ENCODE data around the gene TEX29. TPM values are rescaled to one million over a fixed set of nuclear protein-coding genes. Genes with fewer than 3 reads are reported as not detected.

TEX29 gene
- total RNA-seq, 1 experiment from 2014 or later: not detected

DNA sequence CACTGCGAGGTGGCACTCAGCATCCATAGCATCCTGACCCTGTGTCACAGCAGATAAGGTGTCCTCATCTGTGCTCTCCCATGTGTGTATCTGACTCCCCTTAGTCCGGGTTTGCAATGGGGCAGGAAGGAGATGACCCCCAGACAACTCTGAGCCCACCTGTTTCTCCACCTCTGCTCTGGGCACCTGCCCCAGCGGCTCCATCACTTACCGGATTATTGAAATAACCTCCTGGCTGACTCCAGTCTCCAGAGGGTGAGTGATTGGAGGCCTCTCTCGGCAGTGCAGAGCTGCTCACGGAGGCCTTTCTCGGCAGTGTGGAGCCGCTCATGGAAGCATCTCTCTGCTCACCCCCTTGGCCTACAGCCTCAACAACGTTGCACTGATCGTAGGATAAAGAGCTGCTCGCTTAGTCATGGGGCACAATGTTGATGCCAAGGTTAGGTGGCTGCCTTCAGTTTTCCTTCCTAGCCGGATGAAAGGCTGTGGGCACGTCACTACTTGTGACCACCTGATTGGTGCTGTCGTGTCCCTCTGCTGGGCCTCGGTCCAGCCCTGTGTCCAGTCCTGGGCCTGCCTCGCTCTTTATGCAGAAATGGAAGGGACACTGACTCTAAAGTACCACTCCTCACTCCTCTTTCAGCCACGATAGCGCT is 67.6 kb downstream of the TEX29 start:
- Mint-ChIP-seq H3K4me3 (ENCODE audit: unreplicated experiment) (no peak overlapping the region), H3K27me3 (ENCODE audit: insufficient read depth, unreplicated experiment) (peaks cover 7% of the 10 kb centered on the region), H3K27ac (ENCODE audit: unreplicated experiment) (no peak overlapping the region), H3K4me1 (ENCODE audit: low read depth, unreplicated experiment) (no peaks in the 10 kb centered on the region), H3K36me3 (ENCODE audit: insufficient read depth, unreplicated experiment) (no peaks in the 10 kb centered on the region), H3K9me3 (ENCODE audit: unreplicated experiment) (no peaks in the 10 kb centered on the region)
- Histone ChIP-seq H3K9me3 (no peaks in the 10 kb centered on the region), H3K36me3 (ENCODE audit: control insufficient read depth, insufficient read depth, low read length) (no peaks in the 10 kb centered on the region), H3K4me1 (no peaks in the 10 kb centered on the region), H3K27me3 (replicated peaks; ENCODE audit: control insufficient read depth, insufficient read depth, low read length) (no peaks in the 10 kb centered on the region), H3K4me3 (ENCODE audit: low read depth, low read length) (no peak overlapping the region)
- ChIA-PET POLR2A (no interaction called here), CTCF (no interaction called here)
- intact Hi-C loops (cut with micrococcal nuclease; ENCODE audit: unreplicated experiment): no loop called here
- BruUV-seq (replicated peaks): no TSS peak
- no peak for DNase-seq
- TF ChIP-seq, protein P1, sequence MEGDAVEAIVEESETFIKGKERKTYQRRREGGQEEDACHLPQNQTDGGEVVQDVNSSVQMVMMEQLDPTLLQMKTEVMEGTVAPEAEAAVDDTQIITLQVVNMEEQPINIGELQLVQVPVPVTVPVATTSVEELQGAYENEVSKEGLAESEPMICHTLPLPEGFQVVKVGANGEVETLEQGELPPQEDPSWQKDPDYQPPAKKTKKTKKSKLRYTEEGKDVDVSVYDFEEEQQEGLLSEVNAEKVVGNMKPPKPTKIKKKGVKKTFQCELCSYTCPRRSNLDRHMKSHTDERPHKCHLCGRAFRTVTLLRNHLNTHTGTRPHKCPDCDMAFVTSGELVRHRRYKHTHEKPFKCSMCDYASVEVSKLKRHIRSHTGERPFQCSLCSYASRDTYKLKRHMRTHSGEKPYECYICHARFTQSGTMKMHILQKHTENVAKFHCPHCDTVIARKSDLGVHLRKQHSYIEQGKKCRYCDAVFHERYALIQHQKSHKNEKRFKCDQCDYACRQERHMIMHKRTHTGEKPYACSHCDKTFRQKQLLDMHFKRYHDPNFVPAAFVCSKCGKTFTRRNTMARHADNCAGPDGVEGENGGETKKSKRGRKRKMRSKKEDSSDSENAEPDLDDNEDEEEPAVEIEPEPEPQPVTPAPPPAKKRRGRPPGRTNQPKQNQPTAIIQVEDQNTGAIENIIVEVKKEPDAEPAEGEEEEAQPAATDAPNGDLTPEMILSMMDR (IDR thresholded peaks at IDR 0.05; ENCODE audit: insufficient read depth in 1 of 2, low read depth in 1 of 2, low read length in 1 of 2, severe bottlenecking in 1 of 2, unreplicated experiment in 1 of 2): no peak

DNA sequence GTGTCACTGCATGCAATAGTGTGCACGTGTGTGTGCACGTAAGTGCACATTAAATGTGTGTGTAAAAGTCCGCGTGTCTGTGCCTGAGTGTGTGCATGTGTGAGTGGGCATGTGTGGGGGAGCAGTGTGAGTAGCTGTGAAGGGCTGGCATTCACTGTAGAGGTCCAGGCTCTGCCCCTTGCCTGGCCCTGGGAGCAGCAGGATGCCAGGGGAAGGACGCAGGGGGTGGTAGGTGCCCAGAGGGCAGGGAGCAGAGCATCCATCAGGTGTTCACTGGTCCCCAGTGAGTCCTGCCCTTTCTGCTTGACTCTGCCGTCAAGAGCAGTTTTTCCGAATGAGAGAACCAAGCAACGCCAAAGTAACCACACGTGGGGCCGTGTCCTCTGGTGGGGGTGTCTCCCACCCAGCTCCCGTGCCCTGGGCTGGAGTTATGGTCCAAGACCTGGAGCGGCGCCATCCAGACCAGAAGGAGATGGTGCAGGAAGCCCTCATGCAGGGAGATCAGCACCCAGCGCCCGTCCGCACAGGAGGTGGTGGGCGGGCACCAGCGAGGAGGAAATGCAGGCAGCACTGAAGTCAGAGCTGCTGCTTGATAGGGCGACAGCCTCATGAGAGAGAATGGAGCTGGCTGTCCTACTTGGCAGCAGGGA is 68.5 kb downstream of the TEX29 start:
- Histone ChIP-seq H3K9me3 (no peaks in the 10 kb centered on the region), H3K4me3 (ENCODE audit: low read depth, low read length) (no peak overlapping the region), H3K4me1 (no peaks in the 10 kb centered on the region), H3K27me3 (replicated peaks; ENCODE audit: control insufficient read depth, insufficient read depth, low read length) (no peaks in the 10 kb centered on the region), H3K36me3 (ENCODE audit: control insufficient read depth, insufficient read depth, low read length) (no peaks in the 10 kb centered on the region)
- Mint-ChIP-seq H3K36me3 (ENCODE audit: insufficient read depth, unreplicated experiment) (no peaks in the 10 kb centered on the region), H3K4me3 (ENCODE audit: unreplicated experiment) (no peak overlapping the region), H3K4me1 (ENCODE audit: low read depth, unreplicated experiment) (no peaks in the 10 kb centered on the region), H3K27me3 (ENCODE audit: insufficient read depth, unreplicated experiment) (peaks cover 9% of the 10 kb centered on the region), H3K9me3 (ENCODE audit: unreplicated experiment) (no peaks in the 10 kb centered on the region), H3K27ac (ENCODE audit: unreplicated experiment) (no peak overlapping the region)
- CTCF ChIA-PET: no interaction called here
- TF ChIP-seq, protein P1 (IDR thresholded peaks at IDR 0.05; ENCODE audit: insufficient read depth in 1 of 2, low read depth in 1 of 2, low read length in 1 of 2, severe bottlenecking in 1 of 2, unreplicated experiment in 1 of 2): no peak
- no TSS peak for BruUV-seq (replicated peaks)
- intact Hi-C loops (cut with micrococcal nuclease; ENCODE audit: unreplicated experiment): no loop called here
- POLR2A ChIA-PET: no interaction called here
- DNase-seq: no peak

DNA sequence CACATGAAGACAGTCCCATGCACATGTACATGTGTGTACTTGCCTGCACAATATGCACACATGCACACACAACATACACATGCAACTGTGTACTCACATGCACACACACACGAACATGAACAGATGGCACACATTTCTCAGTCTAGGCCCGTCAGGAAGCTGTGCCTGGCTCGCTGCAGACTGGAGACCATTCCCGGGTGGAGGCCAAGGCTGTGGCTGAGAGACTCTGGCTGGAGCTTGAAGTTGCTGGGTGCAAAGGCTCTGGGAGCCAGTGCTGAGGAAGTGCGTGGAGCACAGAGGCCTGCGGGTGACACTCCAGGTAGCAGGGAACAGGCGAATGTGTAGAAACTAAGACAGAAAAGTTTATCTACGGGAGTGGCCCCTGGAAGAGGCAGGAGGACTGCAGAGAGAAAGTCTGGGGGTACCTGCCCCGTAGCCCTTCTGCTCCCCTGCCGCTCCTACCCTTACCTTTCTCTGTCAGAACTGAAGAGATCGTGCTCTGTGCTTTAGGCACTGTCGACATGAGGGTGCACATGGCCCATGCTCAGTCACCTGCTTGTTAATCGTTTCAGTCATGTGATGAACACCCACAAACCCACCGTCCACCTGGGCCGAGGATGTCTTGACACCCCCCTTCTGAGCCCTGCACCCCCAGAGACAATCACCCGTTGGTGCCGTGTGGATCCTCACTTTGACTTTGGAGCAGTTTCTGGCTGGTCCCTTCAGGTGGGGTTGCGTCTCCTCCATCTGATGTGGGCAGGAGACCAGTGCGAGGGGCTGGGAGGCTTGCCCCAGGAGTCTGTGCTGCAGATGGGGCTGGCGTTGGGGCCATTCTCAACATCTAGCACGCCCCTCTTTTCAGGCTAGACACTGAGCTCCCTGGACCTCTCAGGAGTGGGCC is 69.4 kb downstream of the TEX29 start:
- Histone ChIP-seq H3K9me3 (no peaks in the 10 kb centered on the region), H3K27me3 (replicated peaks; ENCODE audit: control insufficient read depth, insufficient read depth, low read length) (no peaks in the 10 kb centered on the region), H3K36me3 (ENCODE audit: control insufficient read depth, insufficient read depth, low read length) (no peaks in the 10 kb centered on the region), H3K4me3 (ENCODE audit: low read depth, low read length) (no peak overlapping the region), H3K4me1 (no peaks in the 10 kb centered on the region)
- CTCF ChIA-PET: no interaction called here
- TF ChIP-seq, protein P1 (IDR thresholded peaks at IDR 0.05; ENCODE audit: insufficient read depth in 1 of 2, low read depth in 1 of 2, low read length in 1 of 2, severe bottlenecking in 1 of 2, unreplicated experiment in 1 of 2): no peak
- POLR2A ChIA-PET: no interaction called here
- DNase-seq: no peak
- Mint-ChIP-seq H3K36me3 (ENCODE audit: insufficient read depth, unreplicated experiment) (no peaks in the 10 kb centered on the region), H3K27ac (ENCODE audit: unreplicated experiment) (no peak overlapping the region), H3K27me3 (ENCODE audit: insufficient read depth, unreplicated experiment) (peaks cover 12% of the 10 kb centered on the region), H3K9me3 (ENCODE audit: unreplicated experiment) (no peaks in the 10 kb centered on the region), H3K4me1 (ENCODE audit: low read depth, unreplicated experiment) (no peaks in the 10 kb centered on the region), H3K4me3 (ENCODE audit: unreplicated experiment) (no peak overlapping the region)
- BruUV-seq (replicated peaks): no TSS peak
- intact Hi-C loops (cut with micrococcal nuclease; ENCODE audit: unreplicated experiment): no loop called here
